Ascending aorta (tissue), 2 donors: ENCODE data around the gene TTC13. TPM values are rescaled to one million over a fixed set of nuclear protein-coding genes. Genes with fewer than 3 reads are reported as not detected.

Source experiments
- DNase-seq, 2 donors: peaks; one replicate each; pipeline ENCODE4 v3.0.0-alpha.2; 2019; ENCODE audit warnings: low spot score in 2 of 2
- H3K27ac ChIP-seq, 2 donors: fragments of 200-600 bp; sonication (generic); one replicate each; pipeline ENCODE4 v1.5.1; 2016 to 2017; ENCODE audit warnings: mild to moderate bottlenecking in 1 of 2
- H3K27me3 ChIP-seq: fragments of 200-600 bp; sonication (generic); one replicate; pipeline ENCODE4 v1.5.1; 2017
- H3K36me3 ChIP-seq, 2 donors: fragments of 200-600 bp; sonication (generic); one replicate each; pipeline ENCODE4 v1.5.1; 2016
- H3K4me1 ChIP-seq, 2 donors: fragments of 200-600 bp; sonication (generic); one replicate each; pipeline ENCODE4 v1.5.1; 2016 to 2017; ENCODE audit warnings: mild to moderate bottlenecking in 1 of 2
- H3K4me3 ChIP-seq, 2 donors: fragments of 200-600 bp; sonication (generic); one replicate each; pipeline ENCODE4 v1.5.1; 2016 to 2017; ENCODE audit warnings: mild to moderate bottlenecking in 1 of 2
- H3K9me3 ChIP-seq, 2 donors: fragments of 200-600 bp; sonication (generic); one replicate each; pipeline ENCODE4 v1.5.1; 2016
- intact Hi-C: fragments of 100-400 bp; cut with DNase I; formaldehyde crosslinking; loops from one replicate; pipeline ENCODE4 v1.15.1; 2023
- total RNA-seq: library from RNA; depleted of rRNA; stranded (reverse); fragments of >200 nt; gene quantifications from one replicate; pipeline ENCODE4 v1.1.0, GENCODE V29; 2016
- TF ChIP-seq, protein P1 (sequence below), 3 experiments: fragments of 200-600 bp in 2 of 3; fragments of 450-650 bp in 1 of 3; sonication (generic) in 2 of 3; IDR thresholded peaks; one replicate each; pipeline ENCODE4 v1.5.1; 2016 to 2019; ENCODE audit warnings: antibody characterized with exemption in 3 of 3, mild to moderate bottlenecking in 1 of 3, moderate library complexity in 1 of 3

TTC13 gene
- total RNA-seq, 1 donor from 2014 or later: 21.5 TPM

DNA sequence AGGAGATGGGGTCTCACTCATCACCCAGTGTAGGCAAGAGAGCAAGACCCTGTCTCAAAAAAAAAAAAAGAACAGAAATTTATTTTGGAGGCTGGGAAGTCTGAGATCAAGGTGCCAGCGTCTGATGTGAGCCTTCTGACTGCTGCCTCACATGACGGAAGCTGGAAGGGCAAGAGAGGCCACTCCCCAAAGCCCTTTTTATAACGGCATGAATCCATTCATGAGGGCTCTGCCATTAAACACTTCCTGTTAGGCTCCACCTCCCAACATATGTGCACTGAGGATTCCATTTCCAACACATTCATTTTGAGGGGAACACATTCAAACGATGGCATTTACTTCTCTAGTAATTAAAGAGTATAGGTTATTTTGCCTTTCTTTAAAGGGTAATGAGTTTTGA is 59.5 kb downstream of the TTC13 start:
- Histone ChIP-seq H3K36me3 (peaks cover 13 to 21% of the 10 kb centered on the region in 2 donors), H3K4me1 (no peaks in the 10 kb centered on the region), H3K9me3 (no peaks in the 10 kb centered on the region), H3K4me3 (no peak overlapping the region), H3K27ac (no peak overlapping the region), H3K27me3 (no peaks in the 10 kb centered on the region)
- intact Hi-C loops: loop anchor here (5.0 to 10.0 kb wide), 2 partner anchors 274 to 293 kb away; partner anchors contain the start of gene COG2
- DNase-seq: no peak
- TF ChIP-seq, protein P1, sequence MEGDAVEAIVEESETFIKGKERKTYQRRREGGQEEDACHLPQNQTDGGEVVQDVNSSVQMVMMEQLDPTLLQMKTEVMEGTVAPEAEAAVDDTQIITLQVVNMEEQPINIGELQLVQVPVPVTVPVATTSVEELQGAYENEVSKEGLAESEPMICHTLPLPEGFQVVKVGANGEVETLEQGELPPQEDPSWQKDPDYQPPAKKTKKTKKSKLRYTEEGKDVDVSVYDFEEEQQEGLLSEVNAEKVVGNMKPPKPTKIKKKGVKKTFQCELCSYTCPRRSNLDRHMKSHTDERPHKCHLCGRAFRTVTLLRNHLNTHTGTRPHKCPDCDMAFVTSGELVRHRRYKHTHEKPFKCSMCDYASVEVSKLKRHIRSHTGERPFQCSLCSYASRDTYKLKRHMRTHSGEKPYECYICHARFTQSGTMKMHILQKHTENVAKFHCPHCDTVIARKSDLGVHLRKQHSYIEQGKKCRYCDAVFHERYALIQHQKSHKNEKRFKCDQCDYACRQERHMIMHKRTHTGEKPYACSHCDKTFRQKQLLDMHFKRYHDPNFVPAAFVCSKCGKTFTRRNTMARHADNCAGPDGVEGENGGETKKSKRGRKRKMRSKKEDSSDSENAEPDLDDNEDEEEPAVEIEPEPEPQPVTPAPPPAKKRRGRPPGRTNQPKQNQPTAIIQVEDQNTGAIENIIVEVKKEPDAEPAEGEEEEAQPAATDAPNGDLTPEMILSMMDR (IDR thresholded peaks at IDR 0.05): no peak

DNA sequence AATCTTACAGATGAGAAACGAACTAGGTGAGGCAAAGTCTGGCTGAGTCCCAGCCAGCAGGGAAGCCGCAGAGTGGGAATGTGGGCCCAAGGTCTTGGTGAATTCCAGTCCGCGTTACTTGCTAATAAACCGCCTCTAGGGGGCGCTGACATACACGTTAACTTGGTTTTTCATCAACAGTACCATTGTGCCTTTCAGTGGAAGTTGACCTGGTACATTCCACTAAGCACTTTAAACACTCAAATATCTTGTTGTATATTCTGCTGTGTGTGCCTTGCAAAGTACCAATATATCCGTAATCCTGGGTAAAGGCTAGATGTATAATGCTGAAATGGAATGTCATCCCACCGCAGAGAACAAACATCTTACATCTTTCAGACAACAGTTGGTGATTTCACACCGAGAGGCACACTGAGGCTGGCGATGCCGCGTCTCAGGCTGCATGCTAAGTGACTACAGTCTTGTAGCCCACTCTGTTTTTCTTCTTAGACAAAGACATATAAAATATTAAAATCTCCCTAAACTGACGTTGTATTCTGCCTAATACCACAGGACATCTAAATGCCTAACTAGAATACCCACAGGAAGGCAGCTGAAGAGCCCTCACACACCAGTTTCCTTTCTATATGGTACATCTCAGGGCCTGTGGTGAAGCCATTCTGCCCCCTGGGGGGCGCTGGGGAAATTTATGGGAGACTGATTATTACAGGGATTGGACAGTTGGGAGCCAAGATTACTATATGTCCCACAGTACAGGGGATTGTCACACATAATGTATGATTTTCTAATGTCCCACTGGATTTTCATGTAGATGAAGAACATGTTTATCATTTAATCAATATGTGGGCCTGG is 61.2 kb downstream of the TTC13 start:
- intact Hi-C loops: loop anchor here (1.0 to 10.0 kb wide), 3 partner anchors 119 to 295 kb away; partner anchors contain the start of gene COG2
- peaks cover 0 to 5% of the 10 kb centered on the region in 2 donors for H3K4me1 ChIP-seq
- no peaks in the 10 kb centered on the region for H3K9me3 ChIP-seq
- no peaks in the 10 kb centered on the region for H3K27me3 ChIP-seq
- TF ChIP-seq, protein P1 (IDR thresholded peaks at IDR 0.05): peak; percentile 58 to 62 (median 62)
- peak in 1 of 2 donors; percentile 87 for DNase-seq
- H3K4me3 ChIP-seq: no peak overlapping the region
- H3K36me3 ChIP-seq: peaks cover 9% of the 10 kb centered on the region in 2 donors
- no peak overlapping the region for H3K27ac ChIP-seq

DNA sequence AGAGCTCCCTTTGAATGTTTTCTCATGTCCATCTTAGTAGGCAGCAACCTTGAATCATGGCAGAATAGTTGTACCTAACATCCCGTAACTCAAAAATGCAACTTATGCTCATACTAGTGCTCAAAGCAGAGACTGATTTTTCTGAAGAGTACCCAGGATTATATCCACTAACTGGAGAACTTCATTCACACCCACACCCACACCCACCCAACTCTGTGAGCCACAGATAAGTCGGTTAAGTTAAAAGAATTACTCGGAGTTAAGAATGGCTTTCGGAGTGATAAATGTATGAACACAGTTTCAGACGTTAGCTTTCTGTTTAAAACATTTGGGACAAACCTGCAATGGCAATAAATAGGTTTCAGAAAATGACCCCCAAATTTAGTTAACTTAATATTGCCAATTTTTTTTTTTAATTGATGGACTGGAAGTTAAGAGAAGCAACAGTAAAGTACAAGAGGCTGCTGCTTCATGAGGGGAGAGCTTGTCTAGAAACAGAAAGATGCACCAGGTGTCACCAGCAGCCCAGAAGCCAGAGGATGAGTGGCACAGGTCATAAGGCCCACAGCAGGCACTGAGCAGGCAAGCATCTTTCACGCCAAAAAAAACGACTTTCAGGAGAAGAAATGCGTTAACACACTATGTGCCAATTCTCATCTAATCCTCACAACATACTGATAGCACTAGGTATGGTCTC is 61.9 kb downstream of the TTC13 start:
- H3K27me3 ChIP-seq: no peaks in the 10 kb centered on the region
- H3K9me3 ChIP-seq: no peaks in the 10 kb centered on the region
- H3K27ac ChIP-seq: no peak overlapping the region
- H3K4me1 ChIP-seq: peaks cover 0 to 5% of the 10 kb centered on the region in 2 donors
- intact Hi-C loops: loop anchor here (1.0 to 10.0 kb wide), 3 partner anchors 118 to 296 kb away; partner anchors contain the start of gene COG2
- peaks cover 9% of the 10 kb centered on the region in 2 donors for H3K36me3 ChIP-seq
- H3K4me3 ChIP-seq: no peak overlapping the region
- no peak for DNase-seq
- TF ChIP-seq, protein P1 (IDR thresholded peaks at IDR 0.05): no peak

DNA sequence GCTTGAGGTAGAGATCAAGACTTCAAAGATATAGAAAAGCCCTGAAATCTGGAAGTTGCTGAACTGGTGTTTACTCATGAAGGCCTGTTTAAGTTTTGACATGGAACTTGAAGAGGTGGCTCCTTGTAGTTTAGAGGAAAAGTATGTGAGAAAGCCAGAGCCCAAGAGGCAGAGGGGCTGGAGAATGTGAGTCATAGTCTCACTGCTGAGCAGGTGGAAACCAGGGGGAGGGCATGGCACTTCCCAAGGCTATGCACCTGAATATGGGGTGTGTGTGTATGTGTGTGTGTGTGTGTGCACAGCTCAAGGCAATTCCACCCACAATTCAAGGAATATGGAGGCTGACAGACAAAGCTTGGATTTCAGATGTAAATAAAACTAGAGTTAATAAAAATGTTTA is 63.6 kb downstream of the TTC13 start:
- no peaks in the 10 kb centered on the region for H3K27me3 ChIP-seq
- TF ChIP-seq, protein P1 (IDR thresholded peaks at IDR 0.05): no peak
- no peak overlapping the region for H3K27ac ChIP-seq
- intact Hi-C loops: loop anchor here (5.0 to 10.0 kb wide), 2 partner anchors 270 to 297 kb away; partner anchors contain the start of gene COG2
- DNase-seq: no peak
- H3K9me3 ChIP-seq: no peaks in the 10 kb centered on the region
- no peak overlapping the region for H3K4me3 ChIP-seq
- peaks cover 4 to 10% of the 10 kb centered on the region in 2 donors for H3K4me1 ChIP-seq
- peaks cover 5 to 7% of the 10 kb centered on the region in 2 donors for H3K36me3 ChIP-seq

DNA sequence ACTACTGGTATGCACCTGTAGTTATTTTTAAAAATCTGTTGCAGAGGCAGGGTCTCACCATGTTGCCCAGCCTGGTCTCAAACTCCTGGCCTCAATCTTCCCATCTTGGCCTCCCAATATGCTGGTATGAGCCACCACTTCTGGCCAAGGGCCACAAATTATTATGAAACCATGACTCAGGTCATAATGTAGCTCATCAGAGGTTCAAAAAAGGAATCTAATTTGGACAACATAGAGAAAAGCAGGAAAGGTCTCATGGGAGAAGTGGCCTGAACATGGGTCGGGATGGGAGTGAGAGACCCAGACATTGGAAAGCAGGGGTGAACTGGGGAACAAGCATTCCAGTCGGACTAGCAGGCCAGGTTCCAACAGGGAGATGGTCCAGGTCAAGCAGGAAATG is 65.2 kb downstream of the TTC13 start:
- TF ChIP-seq, protein P1 (IDR thresholded peaks at IDR 0.05): no peak
- peaks cover 9 to 10% of the 10 kb centered on the region in 2 donors for H3K4me1 ChIP-seq
- DNase-seq: peak in 1 of 2 donors; percentile 71
- no peak overlapping the region for H3K4me3 ChIP-seq
- intact Hi-C loops: loop anchor here (5.0 to 10.0 kb wide), 2 partner anchors 64 to 269 kb away; partner anchors contain the start of genes ARV1, COG2 and TTC13
- no peaks in the 10 kb centered on the region for H3K27me3 ChIP-seq
- H3K9me3 ChIP-seq: no peaks in the 10 kb centered on the region
- peak overlapping the region; percentile 24 to 26 for H3K27ac ChIP-seq
- peaks cover 0 to under 1% of the 10 kb centered on the region in 2 donors for H3K36me3 ChIP-seq
